ENCODE measurements around the gene NAA38. TPM values are rescaled to one million over a fixed set of nuclear protein-coding genes. Genes with fewer than 3 reads are reported as not detected.
"Not testable (repeated sequence)": the region's sequence is repeated elsewhere in the genome, so short reads cannot be mapped to it uniquely, and the experiment has no call there.

NAA38 gene
- total RNA-seq, 1 donor from 2014 or later, result 8.6 TPM

DNA sequence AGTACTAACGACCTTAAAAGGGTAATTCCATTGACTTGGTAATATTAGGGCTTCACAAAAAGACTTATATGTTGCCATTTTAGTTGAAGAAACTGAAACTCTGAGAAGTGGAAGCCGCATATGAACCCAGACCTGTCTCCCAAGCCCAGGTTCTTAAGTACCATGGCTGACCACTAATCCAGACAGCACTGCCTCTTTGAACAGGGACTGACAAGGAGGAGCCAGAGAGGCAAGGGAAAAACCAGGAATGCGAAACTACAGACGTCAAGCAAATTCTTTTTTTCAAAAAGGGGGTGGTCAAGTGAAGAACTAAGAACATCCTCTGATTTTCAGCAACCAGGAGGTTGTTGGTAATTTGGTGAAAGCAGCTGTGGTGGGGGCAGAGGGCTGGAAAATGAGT is 15.7 kb upstream of the NAA38 start:
- H3K27ac ChIP-seq, result no peak overlapping the region

DNA sequence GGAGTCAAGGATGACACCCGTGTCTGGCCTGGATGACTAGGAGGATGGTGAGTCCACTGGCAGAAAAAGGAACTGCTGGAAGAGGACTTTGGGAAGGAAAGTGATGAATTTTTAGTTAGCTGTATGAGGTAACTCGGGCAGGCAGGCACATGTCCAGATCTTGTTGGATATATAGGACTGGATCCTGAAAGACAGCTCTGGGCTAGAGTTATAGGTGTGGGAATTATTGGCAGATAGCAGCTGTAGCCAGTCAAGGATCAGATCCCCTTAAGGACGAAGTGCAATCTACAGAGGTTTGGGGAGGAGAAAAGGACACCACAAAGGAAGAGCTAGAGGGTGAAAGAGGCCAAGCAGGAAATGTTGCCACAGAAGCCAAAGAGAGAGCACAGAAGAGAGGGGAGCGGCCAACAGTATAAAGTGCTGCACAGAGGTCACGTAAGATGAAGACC is 10.5 kb upstream of the NAA38 start:
- Mint-ChIP-seq H3K9me3 (no peaks in the 10 kb centered on the region), H3K27ac (no peak overlapping the region), H3K36me3 (peaks cover 25% of the 10 kb centered on the region), H3K4me1 (no peaks in the 10 kb centered on the region), H3K4me3 (peak overlapping the region; percentile 2), H3K27me3 (ENCODE audit: insufficient read depth, low read depth) (peaks cover 2% of the 10 kb centered on the region)
- no peak overlapping the region for H3K4me3 ChIP-seq
- no peaks in the 10 kb centered on the region for H3K36me3 ChIP-seq
- no peaks in the 10 kb centered on the region for H3K79me2 ChIP-seq (ENCODE audit: low read depth)
- no peak overlapping the region for H3K4me2 ChIP-seq
- H3K9me3 ChIP-seq (ENCODE audit: low read depth), result no peaks in the 10 kb centered on the region
- DNase-seq (ENCODE audit: low spot score), result no peak
- H3K27me3 ChIP-seq, result no peaks in the 10 kb centered on the region
- no peaks in the 10 kb centered on the region for H3F3A ChIP-seq (ENCODE audit: low read depth)
- no peak overlapping the region for H3K9ac ChIP-seq
- H3K4me1 ChIP-seq, result no peaks in the 10 kb centered on the region
- no peak overlapping the region for H3K27ac ChIP-seq
- H4K20me1 ChIP-seq (ENCODE audit: low read depth), result no peaks in the 10 kb centered on the region
- TF ChIP-seq EZH2phosphoT487 (IDR thresholded peaks at IDR 0.05) (no peak), EZH2 (IDR thresholded peaks at IDR 0.05) (no peak)
- TF ChIP-seq, protein P1, sequence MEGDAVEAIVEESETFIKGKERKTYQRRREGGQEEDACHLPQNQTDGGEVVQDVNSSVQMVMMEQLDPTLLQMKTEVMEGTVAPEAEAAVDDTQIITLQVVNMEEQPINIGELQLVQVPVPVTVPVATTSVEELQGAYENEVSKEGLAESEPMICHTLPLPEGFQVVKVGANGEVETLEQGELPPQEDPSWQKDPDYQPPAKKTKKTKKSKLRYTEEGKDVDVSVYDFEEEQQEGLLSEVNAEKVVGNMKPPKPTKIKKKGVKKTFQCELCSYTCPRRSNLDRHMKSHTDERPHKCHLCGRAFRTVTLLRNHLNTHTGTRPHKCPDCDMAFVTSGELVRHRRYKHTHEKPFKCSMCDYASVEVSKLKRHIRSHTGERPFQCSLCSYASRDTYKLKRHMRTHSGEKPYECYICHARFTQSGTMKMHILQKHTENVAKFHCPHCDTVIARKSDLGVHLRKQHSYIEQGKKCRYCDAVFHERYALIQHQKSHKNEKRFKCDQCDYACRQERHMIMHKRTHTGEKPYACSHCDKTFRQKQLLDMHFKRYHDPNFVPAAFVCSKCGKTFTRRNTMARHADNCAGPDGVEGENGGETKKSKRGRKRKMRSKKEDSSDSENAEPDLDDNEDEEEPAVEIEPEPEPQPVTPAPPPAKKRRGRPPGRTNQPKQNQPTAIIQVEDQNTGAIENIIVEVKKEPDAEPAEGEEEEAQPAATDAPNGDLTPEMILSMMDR (IDR thresholded peaks at IDR 0.05), result no peak
- H2AFZ ChIP-seq (replicated peaks), result no peak overlapping the region

More for the DNA sequence above, 15.7 kb upstream of the NAA38 start:
- H3K36me3 ChIP-seq, result no peaks in the 10 kb centered on the region
- H3K36me3 Mint-ChIP-seq, result peaks cover 18% of the 10 kb centered on the region
- H3F3A ChIP-seq (ENCODE audit: low read depth), result no peaks in the 10 kb centered on the region
- H3K4me2 ChIP-seq, result no peak overlapping the region
- no peaks in the 10 kb centered on the region for H3K9me3 ChIP-seq (ENCODE audit: low read depth)
- no peak overlapping the region for H3K9ac ChIP-seq
- no peak overlapping the region for H3K27ac Mint-ChIP-seq
- H3K9me3 Mint-ChIP-seq, result no peaks in the 10 kb centered on the region
- H3K79me2 ChIP-seq (ENCODE audit: low read depth), result no peaks in the 10 kb centered on the region
- H3K27me3 Mint-ChIP-seq (ENCODE audit: insufficient read depth, low read depth), result no peaks in the 10 kb centered on the region
- H2AFZ ChIP-seq (replicated peaks), result no peak overlapping the region
- no peak overlapping the region for H3K4me3 ChIP-seq
- H4K20me1 ChIP-seq (ENCODE audit: low read depth), result no peaks in the 10 kb centered on the region
- H3K4me3 Mint-ChIP-seq, result no peak overlapping the region
- no peaks in the 10 kb centered on the region for H3K4me1 ChIP-seq
- TF ChIP-seq, protein P1 (IDR thresholded peaks at IDR 0.05), result no peak
- TF ChIP-seq EZH2phosphoT487 (IDR thresholded peaks at IDR 0.05) (no peak), EZH2 (IDR thresholded peaks at IDR 0.05) (no peak)
- peak; percentile 33 for DNase-seq (ENCODE audit: low spot score)
- no peaks in the 10 kb centered on the region for H3K27me3 ChIP-seq
- no peaks in the 10 kb centered on the region for H3K4me1 Mint-ChIP-seq

DNA sequence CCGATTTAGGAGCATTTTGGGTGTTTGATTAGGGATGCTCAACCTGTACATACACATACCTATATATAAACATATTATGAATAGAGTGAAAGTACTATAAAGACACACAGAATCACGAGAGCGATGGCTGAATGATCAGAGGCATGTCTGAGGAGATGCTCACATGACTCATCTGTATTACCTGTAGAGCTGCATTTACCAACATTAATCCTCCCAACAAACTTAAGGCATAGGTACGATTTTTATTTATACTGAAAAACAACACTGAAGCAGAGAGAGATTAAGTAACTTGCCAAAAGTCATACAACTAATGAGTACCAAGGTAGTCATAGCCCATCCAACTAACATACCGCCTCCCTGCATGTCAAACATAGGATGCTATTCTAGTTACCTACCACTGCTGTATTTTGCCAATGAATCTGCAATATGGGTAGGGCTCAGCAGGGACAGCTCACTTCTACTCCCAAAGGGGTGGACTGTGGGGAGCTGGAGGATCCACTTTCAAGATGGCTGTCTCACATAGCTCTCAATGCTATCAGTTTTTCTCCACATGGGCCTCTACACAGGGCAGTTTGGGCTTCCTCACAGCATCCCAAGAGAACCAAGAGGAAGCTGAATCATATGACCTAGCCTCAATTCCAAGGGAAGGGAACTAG is 7.8 kb upstream of the NAA38 start:
- Mint-ChIP-seq H3K27me3 (ENCODE audit: insufficient read depth, low read depth) (peaks cover 2% of the 10 kb centered on the region), H3K4me1 (peaks cover 3% of the 10 kb centered on the region), H3K36me3 (peaks cover 23% of the 10 kb centered on the region), H3K27ac (no peak overlapping the region), H3K4me3 (no peak overlapping the region), H3K9me3 (no peaks in the 10 kb centered on the region)
- Histone ChIP-seq H3K9ac (no peak overlapping the region), H2AFZ (replicated peaks) (no peak overlapping the region), H3K4me3 (no peak overlapping the region), H3K27ac (no peak overlapping the region), H3K4me1 (no peaks in the 10 kb centered on the region), H3K27me3 (no peaks in the 10 kb centered on the region), H3F3A (ENCODE audit: low read depth) (no peaks in the 10 kb centered on the region), H3K4me2 (no peak overlapping the region), H4K20me1 (ENCODE audit: low read depth) (peaks cover 5% of the 10 kb centered on the region), H3K9me3 (ENCODE audit: low read depth) (no peaks in the 10 kb centered on the region), H3K79me2 (ENCODE audit: low read depth) (no peaks in the 10 kb centered on the region), H3K36me3 (no peaks in the 10 kb centered on the region)
- DNase-seq (ENCODE audit: low spot score), result no peak
- TF ChIP-seq EZH2 (IDR thresholded peaks at IDR 0.05) (no peak), EZH2phosphoT487 (IDR thresholded peaks at IDR 0.05) (no peak)
- TF ChIP-seq, protein P1 (IDR thresholded peaks at IDR 0.05), result no peak

DNA sequence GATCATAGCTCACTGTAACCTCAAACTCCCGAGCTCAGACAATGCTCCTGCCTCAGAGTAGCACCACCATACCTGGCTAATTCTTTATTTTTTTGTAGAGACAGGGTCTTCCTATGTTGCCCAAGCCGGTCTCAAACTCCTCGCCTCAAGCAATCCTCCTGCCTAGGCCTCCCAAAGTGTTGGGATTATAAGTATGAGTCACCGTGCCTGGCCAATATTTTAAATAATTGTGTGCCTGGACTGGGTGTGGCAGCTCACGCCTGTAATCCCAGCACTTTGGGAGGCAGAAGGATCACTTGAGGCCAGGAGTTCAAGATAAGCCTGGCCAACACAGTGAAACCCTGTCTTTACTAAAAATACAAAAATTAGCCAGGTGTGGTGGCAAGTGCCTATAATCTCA is 7.0 kb upstream of the NAA38 start:
- not testable (repeated sequence) for H3K4me3 ChIP-seq; H3K4me3 Mint-ChIP-seq; H4K20me1 ChIP-seq (ENCODE audit: low read depth); DNase-seq (ENCODE audit: low spot score); H2AFZ ChIP-seq (replicated peaks); H3K36me3 ChIP-seq; H3K9me3 ChIP-seq (ENCODE audit: low read depth); H3K27ac ChIP-seq; H3K79me2 ChIP-seq (ENCODE audit: low read depth); H3F3A ChIP-seq (ENCODE audit: low read depth); H3K9me3 Mint-ChIP-seq; H3K4me1 Mint-ChIP-seq; H3K4me2 ChIP-seq; H3K4me1 ChIP-seq; H3K27ac Mint-ChIP-seq; H3K9ac ChIP-seq; H3K27me3 Mint-ChIP-seq (ENCODE audit: insufficient read depth, low read depth); H3K27me3 ChIP-seq
- H3K36me3 Mint-ChIP-seq, result peaks cover 23% of the 10 kb centered on the region
